Naive B cell (primary cell): ENCODE measurements around the gene RUNX2. TPM values are rescaled to one million over a fixed set of nuclear protein-coding genes. Genes with fewer than 3 reads are reported as not detected.

ENCODE experiments used
- ATAC-seq, 2 donors: fragments of 150-1000 bp; cut with Tn5 transposase; 2 replicates each; pipeline ENCODE4 v1.10.0; 2021; ENCODE audit warnings: low read depth in 2 of 2, mild to moderate bottlenecking in 2 of 2, moderate library complexity in 2 of 2
- DNase-seq: peaks from one replicate; pipeline ENCODE4 v3.0.0; 2022
- H3K27ac Mint-ChIP-seq, 6 donors: one replicate each; pipeline ENCODE4 v1.8.0; 2020 to 2022; ENCODE audit warnings: mild to moderate bottlenecking in 6 of 6, mixed read lengths in 6 of 6, moderate library complexity in 5 of 6, inconsistent platforms in 2 of 6
- H3K27me3 Mint-ChIP-seq, 3 donors: one replicate each; pipeline ENCODE4 v1.8.0; 2021 to 2022; ENCODE audit warnings: mixed read lengths in 3 of 3, mild to moderate bottlenecking in 1 of 3
- H3K36me3 Mint-ChIP-seq, 2 donors: one replicate each; pipeline ENCODE4 v1.8.0; 2020 to 2022; ENCODE audit warnings: mixed read lengths in 2 of 2, inconsistent platforms in 1 of 2, mild to moderate bottlenecking in 1 of 2
- H3K4me1 Mint-ChIP-seq, 3 donors: one replicate each; pipeline ENCODE4 v1.8.0; 2020 to 2022; ENCODE audit warnings: mixed read lengths in 3 of 3, inconsistent platforms in 1 of 3, mild to moderate bottlenecking in 1 of 3, moderate library complexity in 1 of 3
- H3K4me3 Mint-ChIP-seq, 8 donors: one replicate each; pipeline ENCODE4 v1.8.0; 2020 to 2022; ENCODE audit warnings: mild to moderate bottlenecking in 8 of 8, mixed read lengths in 8 of 8, moderate library complexity in 8 of 8, inconsistent platforms in 2 of 8
- H3K9me3 Mint-ChIP-seq, 7 donors: one replicate each; pipeline ENCODE4 v1.8.0; 2020 to 2022; ENCODE audit warnings: mixed read lengths in 7 of 7, mild to moderate bottlenecking in 5 of 7, inconsistent platforms in 2 of 7, moderate library complexity in 1 of 7
- polyA plus RNA-seq, 6 donors: library from polyadenylated mRNA; unstranded; fragments of 300-500 nt; fragmentation: Illumina TruSeq; gene quantifications; one replicate each; pipeline ENCODE4 v1.2.3, GENCODE V29; 2021; ENCODE audit warnings: low read depth in 6 of 6

Gene RUNX2
- polyA plus RNA-seq, 6 donors from 2014 or later, result 0.08 to 0.37 (median 0.16) TPM; not detected in 3

- Mint-ChIP-seq H3K4me3 (no peak overlapping the region), H3K27ac (no peak overlapping the region), H3K4me1 (peaks cover 0 to 6% (median 0%) of the 10 kb centered on the region in 3 donors), H3K9me3 (no peaks in the 10 kb centered on the region), H3K36me3 (no peaks in the 10 kb centered on the region), H3K27me3 (no peaks in the 10 kb centered on the region)
- DNase-seq (no peak), ATAC-seq (no peak)
Observed at GRCh38 chr6:45518013-45518720, 190.0 kb downstream of the RUNX2 start.

GRCh38 chr6:45521226-45521625 is 193.1 kb downstream of the RUNX2 start:
- H3K4me1 Mint-ChIP-seq, result no peaks in the 10 kb centered on the region
- DNase-seq (no peak), ATAC-seq (no peak)
- no peak overlapping the region for H3K4me3 Mint-ChIP-seq
- peak overlapping the region in 1 of 6 donors; percentile 80 for H3K27ac Mint-ChIP-seq
- no peaks in the 10 kb centered on the region for H3K27me3 Mint-ChIP-seq
- no peaks in the 10 kb centered on the region for H3K36me3 Mint-ChIP-seq
- no peaks in the 10 kb centered on the region for H3K9me3 Mint-ChIP-seq

- no peak for DNase-seq
- Mint-ChIP-seq H3K27me3 (no peaks in the 10 kb centered on the region), H3K27ac (no peak overlapping the region), H3K9me3 (no peaks in the 10 kb centered on the region), H3K4me1 (no peaks in the 10 kb centered on the region), H3K4me3 (no peak overlapping the region), H3K36me3 (no peaks in the 10 kb centered on the region)
- ATAC-seq, result no peak
Observed at GRCh38 chr6:45522486-45522885, 194.4 kb downstream of the RUNX2 start.

- DNase-seq, result no peak
- Mint-ChIP-seq H3K36me3 (no peaks in the 10 kb centered on the region), H3K9me3 (peaks cover 0 to 9% (median 2%) of the 10 kb centered on the region in 7 donors), H3K4me1 (no peaks in the 10 kb centered on the region), H3K27me3 (peaks cover 0 to 4% (median 0%) of the 10 kb centered on the region in 3 donors), H3K27ac (peak overlapping the region in 1 of 6 donors; percentile 36), H3K4me3 (no peak overlapping the region)
- no peak for ATAC-seq
Observed at GRCh38 chr6:45527210-45527609, 199.1 kb downstream of the RUNX2 start.

- no peak for ATAC-seq
- H3K27me3 Mint-ChIP-seq, result peaks cover 0 to 4% (median 0%) of the 10 kb centered on the region in 3 donors
- H3K4me1 Mint-ChIP-seq, result peaks cover 3 to 8% (median 6%) of the 10 kb centered on the region in 3 donors
- no peak overlapping the region for H3K27ac Mint-ChIP-seq
- H3K4me3 Mint-ChIP-seq, result no peak overlapping the region
- peaks cover 0 to 9% (median 2%) of the 10 kb centered on the region in 7 donors for H3K9me3 Mint-ChIP-seq
- DNase-seq, result no peak
- H3K36me3 Mint-ChIP-seq, result no peaks in the 10 kb centered on the region
Observed at GRCh38 chr6:45531999-45532595, 204.0 kb downstream of the RUNX2 start.

- Mint-ChIP-seq H3K4me3 (no peak overlapping the region), H3K4me1 (peaks cover 3 to 8% (median 6%) of the 10 kb centered on the region in 3 donors), H3K36me3 (no peaks in the 10 kb centered on the region), H3K27ac (peak overlapping the region in 2 of 6 donors; percentile 1 to 56), H3K27me3 (peaks cover 0 to 2% (median 0%) of the 10 kb centered on the region in 3 donors), H3K9me3 (peaks cover 0 to 7% (median 1%) of the 10 kb centered on the region in 7 donors)
- no peak for DNase-seq
- no peak for ATAC-seq
Observed at GRCh38 chr6:45532721-45533210, 204.6 kb downstream of the RUNX2 start.

GRCh38 chr6:45533386-45533785 is 205.3 kb downstream of the RUNX2 start:
- Mint-ChIP-seq H3K27ac (no peak overlapping the region), H3K4me3 (no peak overlapping the region), H3K9me3 (peaks cover 0 to under 1% (median 0%) of the 10 kb centered on the region in 7 donors)

GRCh38 chr6:45535933-45536332 is 207.8 kb downstream of the RUNX2 start:
- DNase-seq (no peak), ATAC-seq (no peak)
- Mint-ChIP-seq H3K4me1 (peaks cover 3 to 8% (median 6%) of the 10 kb centered on the region in 3 donors), H3K4me3 (no peak overlapping the region), H3K27me3 (no peaks in the 10 kb centered on the region), H3K9me3 (no peaks in the 10 kb centered on the region), H3K27ac (peak overlapping the region in 3 of 6 donors; percentile 9 to 89 (median 51)), H3K36me3 (no peaks in the 10 kb centered on the region)

More at GRCh38 chr6:45533386-45533785, 205.3 kb downstream of the RUNX2 start:
- no peak for ATAC-seq
- DNase-seq, result no peak
- Mint-ChIP-seq H3K36me3 (no peaks in the 10 kb centered on the region), H3K27me3 (no peaks in the 10 kb centered on the region), H3K4me1 (peaks cover 3 to 8% (median 6%) of the 10 kb centered on the region in 3 donors)

- H3K4me1 Mint-ChIP-seq, result peaks cover 3 to 8% (median 6%) of the 10 kb centered on the region in 3 donors
- ATAC-seq, result no peak
- DNase-seq, result no peak
- no peak overlapping the region for H3K27ac Mint-ChIP-seq
- no peaks in the 10 kb centered on the region for H3K36me3 Mint-ChIP-seq
- no peaks in the 10 kb centered on the region for H3K27me3 Mint-ChIP-seq
- no peak overlapping the region for H3K4me3 Mint-ChIP-seq
- H3K9me3 Mint-ChIP-seq, result no peaks in the 10 kb centered on the region
Observed at GRCh38 chr6:45537539-45537938, 209.4 kb downstream of the RUNX2 start.

- DNase-seq (no peak), ATAC-seq (no peak)
- no peak overlapping the region for H3K4me3 Mint-ChIP-seq
- no peaks in the 10 kb centered on the region for H3K36me3 Mint-ChIP-seq
- no peak overlapping the region for H3K27ac Mint-ChIP-seq
- H3K27me3 Mint-ChIP-seq, result no peaks in the 10 kb centered on the region
- peaks cover 3 to 8% (median 6%) of the 10 kb centered on the region in 3 donors for H3K4me1 Mint-ChIP-seq
- no peaks in the 10 kb centered on the region for H3K9me3 Mint-ChIP-seq
Observed at GRCh38 chr6:45538641-45539547, 210.8 kb downstream of the RUNX2 start.

GRCh38 chr6:45540375-45540920 is 212.3 kb downstream of the RUNX2 start:
- H3K36me3 Mint-ChIP-seq, result no peaks in the 10 kb centered on the region
- peak overlapping the region in 1 of 6 donors; percentile 66 for H3K27ac Mint-ChIP-seq
- DNase-seq (no peak), ATAC-seq (no peak)
- H3K4me3 Mint-ChIP-seq, result no peak overlapping the region
- H3K27me3 Mint-ChIP-seq, result no peaks in the 10 kb centered on the region
- H3K4me1 Mint-ChIP-seq, result peaks cover 3 to 7% (median 6%) of the 10 kb centered on the region in 3 donors
- H3K9me3 Mint-ChIP-seq, result no peaks in the 10 kb centered on the region

GRCh38 chr6:45541934-45542333 is 213.8 kb downstream of the RUNX2 start:
- Mint-ChIP-seq H3K27ac (no peak overlapping the region), H3K36me3 (no peaks in the 10 kb centered on the region)

More at GRCh38 chr6:45541934-45542333, 213.8 kb downstream of the RUNX2 start:
- no peaks in the 10 kb centered on the region for H3K4me1 Mint-ChIP-seq
- no peak for DNase-seq
- ATAC-seq, result no peak
- H3K4me3 Mint-ChIP-seq, result no peak overlapping the region
- no peaks in the 10 kb centered on the region for H3K27me3 Mint-ChIP-seq
- H3K9me3 Mint-ChIP-seq, result no peaks in the 10 kb centered on the region
